NCI-H2227 (cell line): ENCODE measurements around the gene CORO1C.
A peak's percentile ranks its signal among the peaks of the same experiment; 100 is the strongest.
"Not testable (repeated sequence)": the region's sequence is repeated elsewhere in the genome, so short reads cannot be mapped to it uniquely, and the experiment has no call there.

Source experiments
- DNase-seq: peaks from one replicate; lab custom pipeline; 2025; ENCODE audit not compliant: unreplicated experiment; lab: John Stamatoyannopoulos, UW

CORO1C gene

GRCh38 chr12:108755481-108755880 lies 24.2 kb upstream of the CORO1C start:
- DNase-seq: no peak

GRCh38 chr12:108753976-108754375 lies 22.7 kb upstream of the CORO1C start:
- no peak for DNase-seq

GRCh38 chr12:108752387-108752786 lies 21.1 kb upstream of the CORO1C start:
- no peak for DNase-seq

GRCh38 chr12:108751821-108752220 lies 20.5 kb upstream of the CORO1C start:
- DNase-seq: no peak

- DNase-seq: not testable (repeated sequence)
Observed at GRCh38 chr12:108751003-108751402, 19.7 kb upstream of the CORO1C start.

GRCh38 chr12:108750526-108750925 lies 19.2 kb upstream of the CORO1C start:
- DNase-seq: no peak

GRCh38 chr12:108747563-108747962 lies 16.2 kb upstream of the CORO1C start:
- no peak for DNase-seq

- DNase-seq: no peak
Observed at GRCh38 chr12:108745641-108746040, 14.3 kb upstream of the CORO1C start.

GRCh38 chr12:108744021-108744897 lies 12.9 kb upstream of the CORO1C start:
- DNase-seq: no peak

GRCh38 chr12:108738170-108738569 lies 6.9 kb upstream of the CORO1C start:
- DNase-seq: no peak

GRCh38 chr12:108735855-108736254 lies 4.5 kb upstream of the CORO1C start:
- DNase-seq: no peak

GRCh38 chr12:108734200-108734906 lies 3.0 kb upstream of the CORO1C start:
- DNase-seq: no peak

GRCh38 chr12:108733230-108733531 lies 1.9 kb upstream of the CORO1C start:
- not testable (repeated sequence) for DNase-seq

GRCh38 chr12:108732489-108733229 lies 1.3 kb upstream of the CORO1C start:
- no peak for DNase-seq

GRCh38 chr12:108731866-108732461 lies 646 bp upstream of the CORO1C start:
- peak; percentile 98 for DNase-seq

GRCh38 chr12:108730365-108731104 lies 783 bp downstream of the CORO1C start:
- DNase-seq: peak; percentile 79

- DNase-seq: peak; percentile 17
Observed at GRCh38 chr12:108729612-108730364, 1.5 kb downstream of the CORO1C start.

- DNase-seq: no peak
Observed at GRCh38 chr12:108728820-108729611, 2.3 kb downstream of the CORO1C start.
